Breast epithelium (tissue), 3 donors: ENCODE measurements around the gene SNTB2.

Experiments used
- POLR2A ChIP-seq: fragments of 450-650 bp; IDR thresholded peaks from one replicate; pipeline ENCODE4 v1.6.1; 2016; ENCODE audit warnings: antibody characterized with exemption, mild to moderate bottlenecking, moderate library complexity
- POLR2AphosphoS5 ChIP-seq, 3 donors: sonication (generic); formaldehyde crosslinking; IDR thresholded peaks; one replicate each; pipeline ENCODE4 v1.6.1; 2017; ENCODE audit warnings: antibody characterized with exemption in 3 of 3
- TF ChIP-seq, protein P1 (sequence below), 3 donors: fragments of 450-650 bp; IDR thresholded peaks; one replicate each; pipeline ENCODE4 v1.5.1; 2016 to 2017; ENCODE audit warnings: antibody characterized with exemption in 3 of 3, mild to moderate bottlenecking in 3 of 3, moderate library complexity in 3 of 3

DNA sequence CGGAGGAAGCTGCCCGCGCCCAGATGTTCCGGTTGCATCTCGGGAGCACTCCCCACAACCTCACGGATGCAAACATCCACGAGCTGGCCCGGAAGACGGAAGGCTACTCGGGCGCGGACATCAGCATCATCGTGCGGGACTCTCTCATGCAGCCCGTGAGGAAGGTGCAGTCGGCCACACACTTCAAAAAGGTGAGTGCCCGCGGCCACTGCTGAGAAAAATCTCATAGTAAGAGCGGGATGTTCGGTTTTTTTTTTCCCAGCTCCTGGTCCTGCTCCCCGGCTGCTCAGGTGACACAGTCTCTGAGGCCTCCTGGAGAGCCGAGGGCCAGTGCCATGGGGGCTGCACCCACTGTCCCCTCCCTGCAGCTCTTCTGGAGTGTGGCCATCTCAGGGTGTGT, 134.1 kb downstream of the SNTB2 start:
- TF ChIP-seq POLR2A (no peak), POLR2AphosphoS5 (IDR thresholded peaks at IDR 0.05) (no peak)
- TF ChIP-seq, protein P1, sequence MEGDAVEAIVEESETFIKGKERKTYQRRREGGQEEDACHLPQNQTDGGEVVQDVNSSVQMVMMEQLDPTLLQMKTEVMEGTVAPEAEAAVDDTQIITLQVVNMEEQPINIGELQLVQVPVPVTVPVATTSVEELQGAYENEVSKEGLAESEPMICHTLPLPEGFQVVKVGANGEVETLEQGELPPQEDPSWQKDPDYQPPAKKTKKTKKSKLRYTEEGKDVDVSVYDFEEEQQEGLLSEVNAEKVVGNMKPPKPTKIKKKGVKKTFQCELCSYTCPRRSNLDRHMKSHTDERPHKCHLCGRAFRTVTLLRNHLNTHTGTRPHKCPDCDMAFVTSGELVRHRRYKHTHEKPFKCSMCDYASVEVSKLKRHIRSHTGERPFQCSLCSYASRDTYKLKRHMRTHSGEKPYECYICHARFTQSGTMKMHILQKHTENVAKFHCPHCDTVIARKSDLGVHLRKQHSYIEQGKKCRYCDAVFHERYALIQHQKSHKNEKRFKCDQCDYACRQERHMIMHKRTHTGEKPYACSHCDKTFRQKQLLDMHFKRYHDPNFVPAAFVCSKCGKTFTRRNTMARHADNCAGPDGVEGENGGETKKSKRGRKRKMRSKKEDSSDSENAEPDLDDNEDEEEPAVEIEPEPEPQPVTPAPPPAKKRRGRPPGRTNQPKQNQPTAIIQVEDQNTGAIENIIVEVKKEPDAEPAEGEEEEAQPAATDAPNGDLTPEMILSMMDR (IDR thresholded peaks at IDR 0.05), result no peak
